Naive thymus-derived CD8-positive, alpha-beta T cell (primary cell): ENCODE measurements around the gene PHF21A. TPM values are rescaled to one million over a fixed set of nuclear protein-coding genes. Genes with fewer than 3 reads are reported as not detected.

Experiments used
- ATAC-seq, 2 donors: fragments of 150-1000 bp; cut with Tn5 transposase in 1 of 2; sonication (Bioruptor Pico), chemical (Tn5 transposase) in 1 of 2; 1 replicate in 1 of 2; 2 replicates in 1 of 2; pipeline ENCODE4 v1.10.0; 2021; ENCODE audit warnings: mild to moderate bottlenecking in 2 of 2, moderate library complexity in 2 of 2
- POLR2A ChIA-PET: fragments of 350-600 bp; sonication (Branson Sonifier 250); formaldehyde crosslinking; loops from one replicate; lab custom pipeline; 2021; ENCODE audit warnings: antibody characterized with exemption; lab: Charles Lee
- DNase-seq, 10 donors: peaks; one replicate each; pipeline versions ENCODE4 v3.0.0 to v3.0.0-alpha.2; 2020 to 2022
- H3K27ac Mint-ChIP-seq, 10 donors: one replicate each; pipeline ENCODE4 v1.8.0; 2020 to 2022; ENCODE audit warnings: mild to moderate bottlenecking in 10 of 10, mixed read lengths in 10 of 10, moderate library complexity in 4 of 10, inconsistent platforms in 1 of 10
- H3K27me3 Mint-ChIP-seq, 5 donors: one replicate each; pipeline ENCODE4 v1.8.0; 2021 to 2022; ENCODE audit warnings: mixed read lengths in 5 of 5
- H3K36me3 Mint-ChIP-seq, 3 donors: one replicate each; pipeline ENCODE4 v1.8.0; 2020 to 2022; ENCODE audit warnings: mixed read lengths in 3 of 3, mild to moderate bottlenecking in 2 of 3, inconsistent platforms in 1 of 3
- H3K4me1 Mint-ChIP-seq, 4 donors: one replicate each; pipeline ENCODE4 v1.8.0; 2021 to 2022; ENCODE audit warnings: mixed read lengths in 4 of 4
- H3K4me3 Mint-ChIP-seq, 10 donors: one replicate each; pipeline ENCODE4 v1.8.0; 2020 to 2022; ENCODE audit warnings: mild to moderate bottlenecking in 10 of 10, mixed read lengths in 10 of 10, moderate library complexity in 6 of 10, inconsistent platforms in 1 of 10
- H3K9me3 Mint-ChIP-seq, 9 donors: one replicate each; pipeline ENCODE4 v1.8.0; 2020 to 2022; ENCODE audit warnings: mixed read lengths in 9 of 9, mild to moderate bottlenecking in 3 of 9, inconsistent platforms in 1 of 9, moderate library complexity in 1 of 9
- polyA plus RNA-seq, 3 donors: library from polyadenylated mRNA; unstranded; fragments of 300-500 nt; fragmentation: Illumina TruSeq; gene quantifications; one replicate each; pipeline ENCODE4 v1.2.3, GENCODE V29; 2021
- total RNA-seq, 8 experiments: library from RNA in 2 of 8; stranded (reverse) in 2 of 8; gene quantifications; one replicate each; pipeline ENCODE4 v1.2.3 and lab custom pipeline; 2021 to 2026

The PHF21A gene
- total and polyA plus RNA-seq, 5 experiments from 2014 or later, result 4.9 to 60.7 (median 9.2) TPM

DNA sequence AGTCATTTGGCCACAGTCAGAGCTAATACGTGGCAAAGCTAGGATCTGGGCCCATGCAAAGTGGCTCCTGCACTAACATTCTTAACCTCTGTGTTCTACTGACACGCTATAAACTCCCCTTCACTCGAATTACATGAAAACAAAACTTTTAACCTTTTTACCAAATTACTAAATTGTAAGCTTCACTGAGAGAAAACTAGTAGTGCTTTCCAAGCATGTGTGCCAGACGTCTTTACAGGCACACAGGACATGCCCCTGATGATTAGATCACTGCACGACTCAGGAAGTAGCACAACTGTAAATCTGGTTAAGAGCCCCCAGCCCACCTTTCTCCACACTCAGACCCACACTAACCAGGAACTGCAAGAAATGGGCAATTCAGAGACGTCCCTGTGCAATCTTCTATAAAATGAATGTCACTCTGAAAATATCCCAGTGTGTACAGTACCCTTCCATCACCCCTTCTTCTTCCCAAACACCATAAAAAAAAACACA, 16.1 kb downstream of the PHF21A start:
- no peaks in the 10 kb centered on the region for H3K36me3 Mint-ChIP-seq
- peak in 1 of 2 donors; percentile 23 for ATAC-seq

GRCh38 chr11:46102843-46103242, 18.4 kb downstream of the PHF21A start:
- H3K4me1 Mint-ChIP-seq, result peaks cover 16 to 80% (median 56%) of the 10 kb centered on the region in 4 donors
- POLR2A ChIA-PET, result interaction anchor here (0.6 kb wide), 1 partner anchor 217 kb away, joined by 4 read pairs; no protein-coding TSS in a partner anchor
- H3K9me3 Mint-ChIP-seq, result no peaks in the 10 kb centered on the region
- no peak for DNase-seq
- no peaks in the 10 kb centered on the region for H3K27me3 Mint-ChIP-seq
- no peak overlapping the region for H3K4me3 Mint-ChIP-seq
- no peak for ATAC-seq
- H3K27ac Mint-ChIP-seq, result peak overlapping the region in 1 of 10 donors; percentile 53
- no peaks in the 10 kb centered on the region for H3K36me3 Mint-ChIP-seq

More for the DNA sequence above, 16.1 kb downstream of the PHF21A start:
- peak overlapping the region in 8 of 10 donors; percentile 2 to 83 (median 34) for H3K27ac Mint-ChIP-seq
- no peak for DNase-seq
- no peaks in the 10 kb centered on the region for H3K27me3 Mint-ChIP-seq
- no peaks in the 10 kb centered on the region for H3K9me3 Mint-ChIP-seq
- peaks cover 16 to 58% (median 40%) of the 10 kb centered on the region in 4 donors for H3K4me1 Mint-ChIP-seq
- POLR2A ChIA-PET, result interaction anchor here (0.5 to 1.2 kb wide), 2 partner anchors 15 to 415 kb away, joined by 3 to 4 read pairs; no protein-coding TSS in a partner anchor
- peak overlapping the region in 1 of 10 donors; percentile 8 for H3K4me3 Mint-ChIP-seq

GRCh38 chr11:46100670-46101069, 20.6 kb downstream of the PHF21A start:
- DNase-seq (no peak), ATAC-seq (peak; percentile 60 to 63)
- Mint-ChIP-seq H3K27ac (peak overlapping the region; percentile 58 to 93 (median 82)), H3K4me1 (peaks cover 33 to 75% (median 64%) of the 10 kb centered on the region in 4 donors), H3K27me3 (no peaks in the 10 kb centered on the region), H3K9me3 (no peaks in the 10 kb centered on the region), H3K36me3 (peaks cover 0 to 2% (median 0%) of the 10 kb centered on the region in 3 donors), H3K4me3 (peak overlapping the region; percentile 1 to 85 (median 72))
- POLR2A ChIA-PET, result interaction anchor here (0.7 to 1.3 kb wide), 3 partner anchors 11 to 20 kb away, joined by 3 read pairs; no protein-coding TSS in a partner anchor

DNA sequence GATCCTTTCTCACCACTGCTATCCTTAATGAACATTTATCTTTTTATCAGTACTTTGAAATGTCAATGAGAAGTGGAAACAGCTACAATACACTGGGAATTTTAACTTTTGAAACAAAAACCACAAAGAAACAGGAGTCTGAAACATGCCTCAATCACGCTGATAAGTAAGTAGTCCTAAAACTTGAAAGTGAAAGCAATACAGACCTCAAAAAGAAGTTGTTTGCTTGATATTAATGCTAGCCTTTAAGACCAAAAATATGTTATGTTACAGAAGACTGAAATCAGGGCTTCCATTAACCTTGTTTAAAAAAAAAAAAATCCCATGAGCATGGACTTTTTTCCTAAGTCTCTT, 21.3 kb downstream of the PHF21A start:
- peak overlapping the region; percentile 44 to 93 (median 87) for H3K27ac Mint-ChIP-seq
- peaks cover 27 to 67% (median 57%) of the 10 kb centered on the region in 4 donors for H3K4me1 Mint-ChIP-seq
- peaks cover 0 to 2% (median 0%) of the 10 kb centered on the region in 3 donors for H3K36me3 Mint-ChIP-seq
- DNase-seq (no peak), ATAC-seq (peak; percentile 51 to 59)
- no peaks in the 10 kb centered on the region for H3K27me3 Mint-ChIP-seq
- POLR2A ChIA-PET, result interaction anchor here (0.6 to 1.3 kb wide), 4 partner anchors 12 to 21 kb away, joined by 3 to 4 read pairs (median 3); no protein-coding TSS in a partner anchor
- H3K9me3 Mint-ChIP-seq, result no peaks in the 10 kb centered on the region
- H3K4me3 Mint-ChIP-seq, result peak overlapping the region; percentile 49 to 85 (median 74)

DNA sequence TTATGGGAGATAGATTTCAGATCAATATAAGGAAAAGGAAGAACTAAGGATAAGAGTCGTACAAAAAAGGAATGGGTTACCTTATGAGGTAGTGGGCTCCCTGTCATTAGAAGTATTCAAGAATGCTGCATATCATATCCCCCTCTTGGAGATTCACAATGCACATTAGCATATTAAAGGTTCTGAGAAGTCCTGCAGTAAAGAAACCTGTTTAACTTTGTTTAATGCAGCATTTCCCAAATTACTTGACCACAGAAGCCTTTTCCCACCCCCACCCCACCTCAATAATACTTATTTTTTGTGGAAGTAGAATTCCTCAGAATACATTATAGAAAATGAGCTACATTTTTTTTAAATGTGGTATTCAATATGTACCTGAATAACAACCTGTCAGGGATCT, 30.9 kb downstream of the PHF21A start:
- no peaks in the 10 kb centered on the region for H3K9me3 Mint-ChIP-seq
- no peak for DNase-seq
- no peak overlapping the region for H3K27ac Mint-ChIP-seq
- peaks cover 0 to 5% (median 4%) of the 10 kb centered on the region in 4 donors for H3K4me1 Mint-ChIP-seq
- H3K4me3 Mint-ChIP-seq, result no peak overlapping the region
- POLR2A ChIA-PET, result no interaction called here
- peaks cover 0 to 47% (median 9%) of the 10 kb centered on the region in 3 donors for H3K36me3 Mint-ChIP-seq
- H3K27me3 Mint-ChIP-seq, result no peaks in the 10 kb centered on the region
- no peak for ATAC-seq

DNA sequence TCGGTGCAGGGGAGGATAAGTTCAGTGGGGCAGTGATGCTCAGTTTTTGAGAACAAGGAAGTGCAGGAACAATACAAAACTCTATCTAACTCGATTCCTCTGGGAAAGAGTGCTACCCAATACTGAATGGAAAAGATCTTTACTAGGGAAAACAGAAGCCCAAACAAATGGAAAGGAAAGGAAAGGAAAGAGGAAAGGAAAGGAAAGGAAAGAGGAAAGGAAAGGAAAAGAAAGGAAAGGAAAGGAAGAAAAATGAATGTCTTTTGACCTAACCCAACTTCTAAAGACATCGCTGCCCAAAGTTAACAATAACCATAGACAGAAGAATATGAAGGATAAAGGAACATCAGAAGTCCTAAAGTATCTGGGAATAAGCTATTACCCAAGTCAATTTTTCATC, 41.6 kb downstream of the PHF21A start:
- Mint-ChIP-seq H3K9me3 (no peaks in the 10 kb centered on the region), H3K27ac (no peak overlapping the region), H3K27me3 (no peaks in the 10 kb centered on the region), H3K4me3 (no peak overlapping the region), H3K4me1 (peaks cover 0 to 9% (median 5%) of the 10 kb centered on the region in 4 donors), H3K36me3 (peaks cover 9 to 71% (median 19%) of the 10 kb centered on the region in 3 donors)
- POLR2A ChIA-PET, result no interaction called here
- no peak for DNase-seq
- no peak for ATAC-seq

- no peak for ATAC-seq
- Mint-ChIP-seq H3K4me3 (no peak overlapping the region), H3K27me3 (no peaks in the 10 kb centered on the region), H3K36me3 (peaks cover 4 to 72% (median 20%) of the 10 kb centered on the region in 3 donors), H3K4me1 (peaks cover 0 to 12% (median 7%) of the 10 kb centered on the region in 4 donors), H3K9me3 (no peaks in the 10 kb centered on the region), H3K27ac (peak overlapping the region in 1 of 10 donors; percentile 53)
- DNase-seq, result no peak
- POLR2A ChIA-PET, result no interaction called here
Observed at GRCh38 chr11:46075928-46076327, 45.3 kb downstream of the PHF21A start.

DNA sequence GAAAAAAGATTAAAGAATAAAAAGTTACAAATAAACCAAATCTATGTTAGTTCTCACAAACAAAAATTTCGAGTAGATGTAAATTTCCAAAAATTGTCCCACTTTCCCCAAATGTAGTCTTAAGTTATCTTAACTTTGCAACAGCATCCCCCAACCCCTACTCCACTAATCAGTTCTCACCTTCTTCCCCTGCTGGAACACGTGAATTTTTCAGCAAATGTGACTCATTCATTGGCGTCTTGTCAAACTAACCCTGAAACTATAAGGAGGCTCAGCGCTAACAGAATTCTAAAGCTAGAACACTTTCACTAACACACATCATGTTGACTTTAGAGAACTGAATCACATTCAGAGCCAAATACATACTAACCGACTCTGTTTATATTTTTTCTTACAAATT, 46.1 kb downstream of the PHF21A start:
- H3K4me1 Mint-ChIP-seq, result peaks cover 0 to 12% (median 7%) of the 10 kb centered on the region in 4 donors
- POLR2A ChIA-PET, result no interaction called here
- peak overlapping the region in 1 of 10 donors; percentile 56 for H3K27ac Mint-ChIP-seq
- ATAC-seq (no peak), DNase-seq (no peak)
- H3K36me3 Mint-ChIP-seq, result peaks cover 4 to 72% (median 23%) of the 10 kb centered on the region in 3 donors
- no peak overlapping the region for H3K4me3 Mint-ChIP-seq
- H3K27me3 Mint-ChIP-seq, result no peaks in the 10 kb centered on the region
- H3K9me3 Mint-ChIP-seq, result no peaks in the 10 kb centered on the region

- peaks cover 4 to 76% (median 25%) of the 10 kb centered on the region in 3 donors for H3K36me3 Mint-ChIP-seq
Observed at GRCh38 chr11:46073632-46074031, 47.6 kb downstream of the PHF21A start.

DNA sequence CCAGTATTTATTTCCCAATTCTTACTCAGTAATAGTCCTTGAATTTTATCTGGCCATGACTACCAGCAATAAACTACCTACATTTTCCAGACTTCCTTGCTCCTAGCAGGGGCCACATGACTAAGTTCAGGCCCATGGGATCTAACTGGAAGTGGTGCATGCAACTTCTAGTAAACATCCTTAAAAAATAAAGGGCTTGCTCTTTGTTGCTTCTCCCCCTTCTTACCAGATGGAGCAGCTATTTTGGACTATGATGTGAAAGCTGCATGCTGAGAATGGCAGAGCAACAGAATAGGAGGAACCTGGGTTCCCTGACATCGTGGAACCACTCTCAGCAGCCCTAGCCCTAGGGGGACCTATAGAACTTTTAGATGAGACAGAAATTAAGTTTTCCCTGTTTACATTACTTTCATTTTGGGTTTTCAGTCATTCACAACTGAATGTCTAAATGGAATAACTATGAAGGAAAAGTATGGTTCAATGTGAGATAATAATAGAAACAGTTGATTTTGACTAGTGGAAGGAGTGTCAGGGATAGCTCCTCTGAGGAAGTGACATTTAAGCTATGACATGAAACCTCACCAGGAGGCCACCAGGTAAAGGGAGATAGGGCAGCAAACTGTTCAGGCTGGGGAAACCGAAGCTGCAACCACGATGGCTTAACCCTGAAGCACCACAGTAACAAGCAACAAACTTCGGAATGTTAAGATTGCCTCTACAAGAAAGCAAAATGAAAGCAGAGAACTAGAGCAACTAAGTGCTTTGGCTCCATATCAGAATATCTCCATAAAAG, 48.9 kb downstream of the PHF21A start:
- POLR2A ChIA-PET, result no interaction called here
- no peaks in the 10 kb centered on the region for H3K9me3 Mint-ChIP-seq
- no peaks in the 10 kb centered on the region for H3K27me3 Mint-ChIP-seq
- ATAC-seq (no peak), DNase-seq (no peak)
- H3K27ac Mint-ChIP-seq, result peak overlapping the region in 2 of 10 donors; percentile 1 to 49
- peaks cover 0 to 13% (median 5%) of the 10 kb centered on the region in 4 donors for H3K4me1 Mint-ChIP-seq
- peaks cover 4 to 81% (median 25%) of the 10 kb centered on the region in 3 donors for H3K36me3 Mint-ChIP-seq
- H3K4me3 Mint-ChIP-seq, result no peak overlapping the region

More at GRCh38 chr11:46073632-46074031, 47.6 kb downstream of the PHF21A start:
- no peaks in the 10 kb centered on the region for H3K27me3 Mint-ChIP-seq
- ATAC-seq, result no peak
- no peak overlapping the region for H3K27ac Mint-ChIP-seq
- H3K9me3 Mint-ChIP-seq, result no peaks in the 10 kb centered on the region
- DNase-seq, result no peak
- H3K4me3 Mint-ChIP-seq, result no peak overlapping the region
- peaks cover 0 to 12% (median 5%) of the 10 kb centered on the region in 4 donors for H3K4me1 Mint-ChIP-seq
- POLR2A ChIA-PET, result no interaction called here

DNA sequence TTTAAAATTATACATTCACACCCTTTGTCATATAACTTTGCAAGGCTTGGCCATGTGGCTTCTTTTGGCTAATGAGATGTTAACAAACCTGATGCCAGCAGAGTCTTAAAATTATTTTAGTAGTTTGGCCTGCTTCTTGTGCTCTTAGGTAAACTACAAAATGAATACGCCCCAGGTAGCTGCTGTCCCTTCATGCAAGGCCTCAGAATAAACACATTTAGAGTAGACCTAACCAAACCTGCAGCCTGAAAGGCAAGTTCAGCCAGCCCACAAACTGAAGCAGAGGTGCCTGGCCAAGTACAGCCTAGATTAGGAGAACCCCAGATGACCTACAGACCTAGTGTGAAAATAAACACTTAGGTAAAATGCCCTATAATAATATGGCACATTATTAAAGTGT, 50.2 kb downstream of the PHF21A start:
- ATAC-seq, result no peak
- H3K4me3 Mint-ChIP-seq, result no peak overlapping the region
- H3K4me1 Mint-ChIP-seq, result peaks cover 0 to 14% (median 5%) of the 10 kb centered on the region in 4 donors
- no peaks in the 10 kb centered on the region for H3K9me3 Mint-ChIP-seq
- H3K36me3 Mint-ChIP-seq, result peaks cover 4 to 77% (median 21%) of the 10 kb centered on the region in 3 donors
- POLR2A ChIA-PET, result no interaction called here
- no peaks in the 10 kb centered on the region for H3K27me3 Mint-ChIP-seq
- no peak for DNase-seq
- no peak overlapping the region for H3K27ac Mint-ChIP-seq

DNA sequence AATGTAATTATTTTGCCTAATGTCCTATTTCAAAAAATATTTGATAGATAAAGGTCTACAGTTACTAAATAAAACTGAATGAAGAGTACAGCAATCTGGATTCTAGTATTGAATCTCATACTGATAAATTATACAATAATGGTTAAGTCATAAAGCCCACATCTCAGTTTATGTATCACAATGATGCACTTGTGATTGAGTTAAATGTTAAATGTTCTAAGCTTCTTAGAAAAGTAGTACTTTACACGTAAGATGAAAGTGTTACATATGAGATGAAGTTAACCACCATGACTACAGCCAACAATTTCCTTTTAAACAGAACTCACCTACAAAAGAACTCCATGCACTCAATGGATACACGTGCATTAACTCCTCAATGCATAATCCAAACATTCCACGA, 51.7 kb downstream of the PHF21A start:
- POLR2A ChIA-PET, result no interaction called here
- ATAC-seq, result no peak
- Mint-ChIP-seq H3K4me1 (peaks cover 0 to 23% (median 10%) of the 10 kb centered on the region in 4 donors), H3K9me3 (no peaks in the 10 kb centered on the region), H3K27me3 (no peaks in the 10 kb centered on the region), H3K36me3 (peaks cover 0 to 74% (median 22%) of the 10 kb centered on the region in 3 donors), H3K27ac (no peak overlapping the region), H3K4me3 (no peak overlapping the region)
- no peak for DNase-seq

- H3K27me3 Mint-ChIP-seq, result no peaks in the 10 kb centered on the region
- no peaks in the 10 kb centered on the region for H3K9me3 Mint-ChIP-seq
- POLR2A ChIA-PET, result no interaction called here
- peaks cover 6 to 68% (median 21%) of the 10 kb centered on the region in 3 donors for H3K36me3 Mint-ChIP-seq
- H3K4me1 Mint-ChIP-seq, result peaks cover 0 to 17% (median 7%) of the 10 kb centered on the region in 4 donors
- H3K27ac Mint-ChIP-seq, result no peak overlapping the region
- ATAC-seq, result no peak
- no peak overlapping the region for H3K4me3 Mint-ChIP-seq
- DNase-seq, result no peak
Observed at GRCh38 chr11:46066335-46066734, 54.9 kb downstream of the PHF21A start.
